ENCODE results near the gene EGFR.

DNA sequence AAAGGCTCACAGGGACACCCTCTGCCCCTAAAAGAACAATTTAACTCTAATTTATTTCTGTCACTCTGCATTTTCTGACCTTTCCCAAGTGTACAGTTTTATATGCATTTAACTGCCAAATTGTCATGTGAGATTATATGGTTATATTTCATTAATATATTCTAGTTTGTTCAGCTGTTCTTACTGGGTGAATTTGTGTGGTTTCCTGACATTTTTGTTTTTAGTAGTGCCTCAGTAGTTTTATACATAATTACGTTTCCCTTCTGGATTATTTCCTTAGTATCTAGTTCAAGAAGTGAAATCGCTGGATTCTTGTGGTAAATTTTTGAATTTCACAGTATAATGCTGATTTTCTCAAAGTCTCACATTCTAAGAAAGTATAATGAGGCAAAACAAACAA is 41.3 kb downstream of the EGFR start:
- TF ChIP-seq, protein P1, sequence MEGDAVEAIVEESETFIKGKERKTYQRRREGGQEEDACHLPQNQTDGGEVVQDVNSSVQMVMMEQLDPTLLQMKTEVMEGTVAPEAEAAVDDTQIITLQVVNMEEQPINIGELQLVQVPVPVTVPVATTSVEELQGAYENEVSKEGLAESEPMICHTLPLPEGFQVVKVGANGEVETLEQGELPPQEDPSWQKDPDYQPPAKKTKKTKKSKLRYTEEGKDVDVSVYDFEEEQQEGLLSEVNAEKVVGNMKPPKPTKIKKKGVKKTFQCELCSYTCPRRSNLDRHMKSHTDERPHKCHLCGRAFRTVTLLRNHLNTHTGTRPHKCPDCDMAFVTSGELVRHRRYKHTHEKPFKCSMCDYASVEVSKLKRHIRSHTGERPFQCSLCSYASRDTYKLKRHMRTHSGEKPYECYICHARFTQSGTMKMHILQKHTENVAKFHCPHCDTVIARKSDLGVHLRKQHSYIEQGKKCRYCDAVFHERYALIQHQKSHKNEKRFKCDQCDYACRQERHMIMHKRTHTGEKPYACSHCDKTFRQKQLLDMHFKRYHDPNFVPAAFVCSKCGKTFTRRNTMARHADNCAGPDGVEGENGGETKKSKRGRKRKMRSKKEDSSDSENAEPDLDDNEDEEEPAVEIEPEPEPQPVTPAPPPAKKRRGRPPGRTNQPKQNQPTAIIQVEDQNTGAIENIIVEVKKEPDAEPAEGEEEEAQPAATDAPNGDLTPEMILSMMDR (conservative IDR thresholded peaks at IDR 0.05; ENCODE audit: low read depth, low read length): no peak
- no peak for TF ChIP-seq EZH2 (IDR thresholded peaks at IDR 0.05; ENCODE audit: low read length, unreplicated experiment)
- TF ChIP-seq EZH2phosphoT487 (IDR thresholded peaks at IDR 0.05; ENCODE audit: borderline replicate concordance, low read length): no peak
